WERI-Rb-1 (cell line): Measurements from ENCODE around the gene ZNF146.
A peak's percentile ranks its signal among the peaks of the same experiment; 100 is the strongest.
"Not testable (repeated sequence)": the region's sequence is repeated elsewhere in the genome, so short reads cannot be mapped to it uniquely, and the experiment has no call there.

Experiments used
- DNase-seq: peaks from one replicate; pipeline ENCODE4 v3.0.0-alpha.2; 2020
- H3K27ac ChIP-seq: fragments of 250-450 bp; sonication (Bioruptor Pico); 2 replicates; pipeline ENCODE4 v1.5.1; 2020; ENCODE audit warnings: mild to moderate bottlenecking, moderate library complexity
- H3K27me3 ChIP-seq: fragments of 250-450 bp; sonication (Bioruptor Pico); 2 replicates; pipeline ENCODE4 v1.5.1; 2021; ENCODE audit warnings: mild to moderate bottlenecking, low read depth, moderate library complexity; ENCODE audit not compliant: insufficient read depth, severe bottlenecking
- H3K36me3 ChIP-seq: fragments of 250-450 bp; sonication (Bioruptor Pico); 2 replicates; pipeline ENCODE4 v1.5.1; 2020; ENCODE audit warnings: mild to moderate bottlenecking, moderate library complexity
- H3K4me3 ChIP-seq: 2 replicates; pipeline ENCODE4 v1.5.1; 2011; ENCODE audit warnings: low read depth, mild to moderate bottlenecking, control low read depth, low read length
- H3K9me3 ChIP-seq: fragments of 250-450 bp; sonication (Bioruptor Pico); 2 replicates; pipeline ENCODE4 v1.5.1; 2021; ENCODE audit warnings: mild to moderate bottlenecking, moderate library complexity; ENCODE audit not compliant: severe bottlenecking
- TF ChIP-seq, protein P1 (sequence below): IDR thresholded peaks from 2 replicates; pipeline ENCODE4 v1.5.1; 2011; ENCODE audit warnings: low read depth, mild to moderate bottlenecking, control low read depth, inconsistent platforms, low read length

Gene ZNF146

DNA sequence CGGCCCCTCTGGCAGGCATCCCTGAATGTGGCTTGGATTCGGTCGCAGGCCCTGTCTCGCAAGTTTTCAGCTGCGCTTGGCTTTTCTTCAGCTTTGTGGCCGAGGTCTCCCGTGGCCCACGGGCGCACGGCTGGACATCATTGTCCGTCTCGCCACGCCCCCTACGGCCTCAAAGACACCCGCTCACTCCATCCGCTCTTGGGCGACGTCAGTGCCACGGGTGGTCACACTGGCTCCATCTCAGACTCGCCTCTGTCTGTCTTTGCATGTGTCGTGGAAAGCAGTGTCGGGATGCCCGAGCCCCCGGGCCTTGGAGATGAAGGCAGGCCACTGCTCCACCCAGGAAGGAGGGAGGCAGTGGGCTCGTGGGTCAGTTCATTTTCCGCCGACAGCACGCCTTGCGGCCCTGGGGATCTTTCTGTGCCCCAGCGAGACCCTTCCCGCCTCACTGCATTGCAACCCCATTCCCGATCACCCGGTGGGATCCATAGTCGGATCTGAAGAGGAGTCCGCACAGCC, 51.0 kb downstream of the ZNF146 start:
- Histone ChIP-seq H3K27me3 (no peaks in the 10 kb centered on the region), H3K4me3 (no peak overlapping the region), H3K36me3 (no peaks in the 10 kb centered on the region), H3K9me3 (peaks cover 2% of the 10 kb centered on the region), H3K27ac (no peak overlapping the region)
- TF ChIP-seq, protein P1, sequence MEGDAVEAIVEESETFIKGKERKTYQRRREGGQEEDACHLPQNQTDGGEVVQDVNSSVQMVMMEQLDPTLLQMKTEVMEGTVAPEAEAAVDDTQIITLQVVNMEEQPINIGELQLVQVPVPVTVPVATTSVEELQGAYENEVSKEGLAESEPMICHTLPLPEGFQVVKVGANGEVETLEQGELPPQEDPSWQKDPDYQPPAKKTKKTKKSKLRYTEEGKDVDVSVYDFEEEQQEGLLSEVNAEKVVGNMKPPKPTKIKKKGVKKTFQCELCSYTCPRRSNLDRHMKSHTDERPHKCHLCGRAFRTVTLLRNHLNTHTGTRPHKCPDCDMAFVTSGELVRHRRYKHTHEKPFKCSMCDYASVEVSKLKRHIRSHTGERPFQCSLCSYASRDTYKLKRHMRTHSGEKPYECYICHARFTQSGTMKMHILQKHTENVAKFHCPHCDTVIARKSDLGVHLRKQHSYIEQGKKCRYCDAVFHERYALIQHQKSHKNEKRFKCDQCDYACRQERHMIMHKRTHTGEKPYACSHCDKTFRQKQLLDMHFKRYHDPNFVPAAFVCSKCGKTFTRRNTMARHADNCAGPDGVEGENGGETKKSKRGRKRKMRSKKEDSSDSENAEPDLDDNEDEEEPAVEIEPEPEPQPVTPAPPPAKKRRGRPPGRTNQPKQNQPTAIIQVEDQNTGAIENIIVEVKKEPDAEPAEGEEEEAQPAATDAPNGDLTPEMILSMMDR = no peak
- DNase-seq = no peak

- Histone ChIP-seq H3K27me3 (no peaks in the 10 kb centered on the region), H3K4me3 (no peak overlapping the region), H3K9me3 (peaks cover 2% of the 10 kb centered on the region), H3K27ac (no peak overlapping the region), H3K36me3 (no peaks in the 10 kb centered on the region)
- no peak for DNase-seq
- TF ChIP-seq, protein P1 = no peak
Observed at GRCh38 chr19:36266375-36266961, 51.6 kb downstream of the ZNF146 start.

DNA sequence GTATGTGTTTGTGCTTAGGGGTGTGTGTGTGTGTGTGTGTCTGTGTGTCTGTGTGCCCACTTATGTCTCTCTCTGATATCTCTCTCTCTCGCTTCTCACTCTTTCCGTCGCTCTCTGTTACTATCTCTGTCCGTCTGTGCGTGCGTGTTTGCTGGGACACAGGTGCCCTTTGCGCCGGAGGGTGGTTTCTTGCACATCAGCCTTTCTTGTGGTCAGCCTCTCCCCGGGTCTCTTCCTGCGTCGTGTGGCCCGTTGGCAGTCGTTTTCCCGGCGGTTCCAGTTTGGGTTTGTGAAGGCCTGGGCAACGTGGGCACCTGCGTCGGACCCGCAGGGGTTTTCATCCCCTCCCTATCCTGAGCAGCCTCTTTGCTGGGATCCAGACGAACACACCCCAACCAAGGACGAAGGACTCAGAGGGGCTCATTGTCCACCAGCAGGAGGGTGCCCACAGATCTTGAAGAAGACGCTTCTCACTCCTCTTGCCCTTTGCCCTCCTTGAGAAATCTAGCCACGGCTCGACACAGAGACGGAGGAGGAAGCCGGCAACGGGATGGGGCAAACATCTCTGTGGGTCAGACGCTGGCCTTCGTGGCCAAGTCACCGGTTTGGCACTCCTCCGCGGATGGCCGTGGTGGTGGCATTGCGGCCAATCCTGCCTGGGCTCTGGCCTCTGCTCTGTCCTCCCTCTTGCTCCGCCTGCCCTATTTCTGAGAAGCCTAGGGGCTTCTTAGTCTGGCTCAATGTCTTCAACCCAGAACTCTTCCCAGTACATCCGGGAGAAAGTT, 52.3 kb downstream of the ZNF146 start:
- H3K27me3 ChIP-seq = no peaks in the 10 kb centered on the region
- no peaks in the 10 kb centered on the region for H3K36me3 ChIP-seq
- no peak overlapping the region for H3K27ac ChIP-seq
- DNase-seq = no peak
- TF ChIP-seq, protein P1 = no peak
- H3K9me3 ChIP-seq = peaks cover 2% of the 10 kb centered on the region
- H3K4me3 ChIP-seq = no peak overlapping the region

DNA sequence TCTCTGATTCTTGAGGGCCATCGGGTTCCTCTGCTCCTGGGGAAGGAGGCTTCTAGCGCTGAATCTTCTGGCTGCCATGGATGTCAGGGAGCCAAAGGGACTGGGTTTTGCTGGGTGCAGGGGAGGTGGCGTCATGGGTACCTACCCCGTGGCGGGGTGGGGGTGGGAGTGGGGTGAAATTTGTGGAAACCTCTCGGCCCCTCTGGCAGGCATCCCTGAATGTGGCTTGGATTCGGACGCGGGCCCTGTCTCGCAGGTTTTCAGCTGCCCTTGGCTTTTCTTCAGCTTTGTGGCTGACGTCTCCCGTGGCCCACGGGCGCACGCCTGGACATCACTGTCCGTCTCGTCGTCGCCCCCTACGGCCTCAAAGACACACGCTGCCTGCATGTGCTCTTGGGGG, 53.2 kb downstream of the ZNF146 start:
- not testable (repeated sequence) for H3K4me3 ChIP-seq, DNase-seq, H3K27me3 ChIP-seq, H3K36me3 ChIP-seq, H3K27ac ChIP-seq, H3K9me3 ChIP-seq

DNA sequence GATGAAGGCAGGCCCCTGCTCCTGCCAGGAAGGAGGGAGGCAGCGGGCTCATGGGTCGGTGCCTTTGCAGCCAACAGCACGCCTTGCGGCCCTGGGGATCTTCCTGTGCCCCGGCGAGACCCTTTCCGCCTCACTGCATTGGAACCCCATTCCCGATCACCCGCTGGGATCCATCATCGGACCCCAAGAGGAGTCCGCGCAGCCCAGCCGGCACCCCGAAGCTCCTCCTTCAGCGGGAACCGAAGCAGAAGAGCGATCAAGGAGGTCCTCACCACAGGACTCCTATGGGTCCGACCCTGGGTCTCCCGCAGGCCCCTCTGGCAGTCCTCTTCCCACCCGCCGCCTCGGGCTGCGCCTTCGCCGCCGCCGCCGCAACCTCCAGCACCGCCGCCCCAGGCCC, 53.7 kb downstream of the ZNF146 start:
- not testable (repeated sequence) for H3K36me3 ChIP-seq, H3K9me3 ChIP-seq, H3K4me3 ChIP-seq, H3K27me3 ChIP-seq, H3K27ac ChIP-seq
- peak; percentile 55 for DNase-seq

DNA sequence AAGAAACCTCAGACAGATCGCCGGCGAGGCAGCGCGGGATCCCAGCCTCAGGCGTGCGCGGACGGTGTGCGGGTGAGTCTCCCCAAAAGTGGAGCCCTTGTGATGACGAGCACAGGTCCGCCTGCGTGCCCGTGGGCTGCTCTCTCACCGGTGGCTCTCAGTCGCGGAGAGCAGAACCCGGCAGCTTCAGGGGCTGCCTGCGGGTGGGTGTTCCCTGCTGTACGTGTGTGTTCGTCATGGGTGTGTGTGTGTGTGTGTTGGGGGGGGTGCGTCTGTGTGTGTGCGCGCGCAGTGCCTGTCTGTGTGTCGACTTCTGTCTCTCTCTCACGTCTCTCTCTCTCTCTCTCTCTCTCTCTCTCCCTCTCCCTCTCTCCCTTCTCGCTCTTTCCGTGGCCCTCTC, 54.4 kb downstream of the ZNF146 start:
- not testable (repeated sequence) for DNase-seq, H3K36me3 ChIP-seq, H3K9me3 ChIP-seq, H3K4me3 ChIP-seq, H3K27me3 ChIP-seq, H3K27ac ChIP-seq
